Measurements from ENCODE around the gene NUP88.

DNA sequence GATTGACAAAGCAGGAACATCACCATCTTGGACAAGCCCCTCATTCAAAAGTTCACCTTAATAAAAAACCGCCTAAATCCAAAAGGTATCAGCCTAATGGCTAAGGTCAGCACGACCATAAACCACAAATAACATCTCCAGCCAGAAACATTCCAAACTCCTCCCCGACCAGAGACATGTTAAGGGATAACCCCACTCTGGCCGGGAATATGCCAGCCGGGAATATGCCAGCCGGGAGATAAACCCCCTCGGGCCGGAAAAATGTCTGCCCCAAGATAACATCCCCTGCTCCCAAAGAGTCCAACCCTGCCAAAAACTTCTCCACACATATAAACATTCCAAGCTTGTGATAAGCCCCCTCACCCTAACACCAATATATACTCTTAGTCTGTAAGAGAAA, 48.0 kb upstream of the NUP88 start:
- TF ChIP-seq, protein P1, sequence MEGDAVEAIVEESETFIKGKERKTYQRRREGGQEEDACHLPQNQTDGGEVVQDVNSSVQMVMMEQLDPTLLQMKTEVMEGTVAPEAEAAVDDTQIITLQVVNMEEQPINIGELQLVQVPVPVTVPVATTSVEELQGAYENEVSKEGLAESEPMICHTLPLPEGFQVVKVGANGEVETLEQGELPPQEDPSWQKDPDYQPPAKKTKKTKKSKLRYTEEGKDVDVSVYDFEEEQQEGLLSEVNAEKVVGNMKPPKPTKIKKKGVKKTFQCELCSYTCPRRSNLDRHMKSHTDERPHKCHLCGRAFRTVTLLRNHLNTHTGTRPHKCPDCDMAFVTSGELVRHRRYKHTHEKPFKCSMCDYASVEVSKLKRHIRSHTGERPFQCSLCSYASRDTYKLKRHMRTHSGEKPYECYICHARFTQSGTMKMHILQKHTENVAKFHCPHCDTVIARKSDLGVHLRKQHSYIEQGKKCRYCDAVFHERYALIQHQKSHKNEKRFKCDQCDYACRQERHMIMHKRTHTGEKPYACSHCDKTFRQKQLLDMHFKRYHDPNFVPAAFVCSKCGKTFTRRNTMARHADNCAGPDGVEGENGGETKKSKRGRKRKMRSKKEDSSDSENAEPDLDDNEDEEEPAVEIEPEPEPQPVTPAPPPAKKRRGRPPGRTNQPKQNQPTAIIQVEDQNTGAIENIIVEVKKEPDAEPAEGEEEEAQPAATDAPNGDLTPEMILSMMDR (IDR thresholded peaks at IDR 0.05; ENCODE audit: insufficient read depth, low read length): no peak
- no peak for TF ChIP-seq REST (IDR thresholded peaks at IDR 0.05; ENCODE audit: insufficient replicate concordance, low read depth)
- TF ChIP-seq POLR2AphosphoS5 (IDR thresholded peaks at IDR 0.05; ENCODE audit: low read depth): no peak
- no peak for TF ChIP-seq GABPA (IDR thresholded peaks at IDR 0.05; ENCODE audit: low read depth)
- no peak for TF ChIP-seq SPI1 (IDR thresholded peaks at IDR 0.05; ENCODE audit: borderline replicate concordance, low read depth)

All from HL-60 (cell line).